ENCODE results near the gene BTK.

BTK gene

DNA sequence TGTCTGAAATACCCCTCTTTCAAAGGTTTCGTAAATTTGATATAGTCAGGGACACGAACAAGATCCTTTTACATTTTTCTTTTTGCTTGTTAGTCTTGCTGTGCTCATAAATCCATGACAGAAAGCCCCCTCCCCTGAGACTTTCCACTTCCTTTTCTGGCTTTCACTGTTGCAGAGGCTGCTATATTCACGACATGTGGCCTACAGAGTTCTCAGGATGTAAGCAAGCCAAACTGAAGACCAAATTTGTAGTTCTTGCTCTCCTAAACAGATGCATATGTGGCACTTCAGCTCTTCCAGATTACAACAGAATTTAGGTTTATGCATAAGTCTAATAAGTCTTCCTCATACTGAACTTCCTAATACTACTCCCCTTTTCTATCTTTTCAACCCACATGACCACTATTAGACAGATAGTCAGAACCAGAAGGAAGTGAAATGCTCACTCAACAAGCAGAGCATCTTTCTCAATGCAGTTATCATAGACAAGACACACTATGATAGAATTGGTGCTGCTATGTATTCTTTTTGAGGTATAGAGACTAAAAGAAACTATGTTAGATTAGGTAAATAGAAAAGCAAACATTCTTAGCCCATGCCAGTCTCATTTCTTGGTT lies 15.0 kb downstream of the BTK start:
- no peaks in the 10 kb centered on the region for H3K4me1 ChIP-seq (ENCODE audit: control insufficient read depth in 2 of 2, insufficient read depth in 2 of 2, low read length in 2 of 2)
- no peak overlapping the region for H3K4me3 ChIP-seq (ENCODE audit: low read length in 2 of 2)
- peaks cover 0 to 5% of the 10 kb centered on the region in 2 donors for H3K27me3 ChIP-seq (ENCODE audit: control insufficient read depth in 2 of 2, insufficient read depth in 2 of 2, low read length in 2 of 2)
- no peak overlapping the region for H3K9ac ChIP-seq (ENCODE audit: low read depth in 1 of 2, low read length in 2 of 2)
- H3K9me3 ChIP-seq (ENCODE audit: control insufficient read depth in 2 of 2, low read length in 2 of 2): no peaks in the 10 kb centered on the region
- H3K36me3 ChIP-seq (ENCODE audit: control insufficient read depth in 2 of 2, insufficient read depth in 2 of 2, low read length in 2 of 2): no peaks in the 10 kb centered on the region
- no peak overlapping the region for H3K27ac ChIP-seq (ENCODE audit: low read depth in 2 of 2, low read length in 2 of 2)

DNA sequence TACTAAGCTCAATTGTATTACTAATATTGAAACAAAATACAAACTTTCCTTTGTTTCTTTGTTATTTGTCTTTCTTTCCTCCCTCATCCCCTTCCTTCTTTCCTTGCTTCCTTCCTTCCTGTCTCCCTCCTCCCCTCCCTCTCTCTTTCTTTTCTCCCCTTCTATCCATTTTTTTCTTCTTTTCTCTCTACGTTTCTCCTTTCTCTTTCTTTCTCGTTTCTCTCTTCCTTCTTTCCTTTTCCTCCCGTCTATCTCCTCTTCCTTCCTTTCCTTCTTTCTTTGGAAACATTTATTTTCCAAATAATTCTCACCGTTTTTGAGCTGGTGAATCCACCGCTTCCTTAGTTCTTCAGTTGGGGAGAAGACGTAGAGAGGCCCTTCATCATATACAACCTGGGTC lies 16.3 kb downstream of the BTK start:
- H3K9me3 ChIP-seq (ENCODE audit: control insufficient read depth in 2 of 2, low read length in 2 of 2): no peaks in the 10 kb centered on the region
- H3K27me3 ChIP-seq (ENCODE audit: control insufficient read depth in 2 of 2, insufficient read depth in 2 of 2, low read length in 2 of 2): peaks cover 0 to 3% of the 10 kb centered on the region in 2 donors
- H3K27ac ChIP-seq (ENCODE audit: low read depth in 2 of 2, low read length in 2 of 2): no peak overlapping the region
- no peak overlapping the region for H3K9ac ChIP-seq (ENCODE audit: low read depth in 1 of 2, low read length in 2 of 2)
- no peak overlapping the region for H3K4me3 ChIP-seq (ENCODE audit: low read length in 2 of 2)
- H3K36me3 ChIP-seq (ENCODE audit: control insufficient read depth in 2 of 2, insufficient read depth in 2 of 2, low read length in 2 of 2): no peaks in the 10 kb centered on the region
- H3K4me1 ChIP-seq (ENCODE audit: control insufficient read depth in 2 of 2, insufficient read depth in 2 of 2, low read length in 2 of 2): no peaks in the 10 kb centered on the region

GRCh38 chrX:101368800-101369199 lies 17.2 kb downstream of the BTK start:
- Histone ChIP-seq H3K27ac (ENCODE audit: low read depth in 2 of 2, low read length in 2 of 2) (no peak overlapping the region), H3K27me3 (ENCODE audit: control insufficient read depth in 2 of 2, insufficient read depth in 2 of 2, low read length in 2 of 2) (peaks cover 0 to 3% of the 10 kb centered on the region in 2 donors), H3K36me3 (ENCODE audit: control insufficient read depth in 2 of 2, insufficient read depth in 2 of 2, low read length in 2 of 2) (no peaks in the 10 kb centered on the region), H3K9ac (ENCODE audit: low read depth in 1 of 2, low read length in 2 of 2) (no peak overlapping the region), H3K9me3 (ENCODE audit: control insufficient read depth in 2 of 2, low read length in 2 of 2) (no peaks in the 10 kb centered on the region), H3K4me1 (ENCODE audit: control insufficient read depth in 2 of 2, insufficient read depth in 2 of 2, low read length in 2 of 2) (no peaks in the 10 kb centered on the region), H3K4me3 (ENCODE audit: low read length in 2 of 2) (no peak overlapping the region)

DNA sequence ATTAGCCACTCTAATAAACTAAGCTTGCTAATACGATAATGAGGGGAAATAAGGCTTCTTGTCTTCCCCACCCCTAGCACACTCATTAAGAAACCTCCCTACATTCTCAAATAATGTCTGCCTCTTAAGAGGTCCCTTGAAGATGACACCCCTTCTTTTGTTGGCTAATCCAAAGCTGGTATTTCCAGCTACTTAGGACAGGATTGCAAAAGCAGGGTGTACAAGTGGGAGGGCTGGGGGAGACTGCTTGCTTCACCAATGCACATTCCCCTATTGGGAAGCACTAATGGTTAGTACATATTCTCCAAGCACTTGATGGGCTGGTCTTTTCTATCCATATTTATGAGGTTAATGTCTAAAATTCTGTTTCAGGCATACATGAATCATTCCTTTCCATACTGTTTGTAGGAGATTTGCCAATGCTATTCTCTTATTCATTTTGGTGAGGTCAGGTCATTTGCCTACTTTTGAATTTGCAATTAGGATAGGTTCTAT lies 20.6 kb downstream of the BTK start:
- Histone ChIP-seq H3K27me3 (ENCODE audit: control insufficient read depth in 2 of 2, insufficient read depth in 2 of 2, low read length in 2 of 2) (peaks cover 0 to 3% of the 10 kb centered on the region in 2 donors), H3K9ac (ENCODE audit: low read depth in 1 of 2, low read length in 2 of 2) (no peak overlapping the region), H3K27ac (ENCODE audit: low read depth in 2 of 2, low read length in 2 of 2) (no peak overlapping the region), H3K4me3 (ENCODE audit: low read length in 2 of 2) (no peak overlapping the region), H3K4me1 (ENCODE audit: control insufficient read depth in 2 of 2, insufficient read depth in 2 of 2, low read length in 2 of 2) (no peaks in the 10 kb centered on the region), H3K9me3 (ENCODE audit: control insufficient read depth in 2 of 2, low read length in 2 of 2) (no peaks in the 10 kb centered on the region), H3K36me3 (ENCODE audit: control insufficient read depth in 2 of 2, insufficient read depth in 2 of 2, low read length in 2 of 2) (no peaks in the 10 kb centered on the region)

GRCh38 chrX:101362757-101363156 lies 23.2 kb downstream of the BTK start:
- no peak overlapping the region for H3K27ac ChIP-seq (ENCODE audit: low read depth in 2 of 2, low read length in 2 of 2)
- no peaks in the 10 kb centered on the region for H3K4me1 ChIP-seq (ENCODE audit: control insufficient read depth in 2 of 2, insufficient read depth in 2 of 2, low read length in 2 of 2)
- H3K4me3 ChIP-seq (ENCODE audit: low read length in 2 of 2): no peak overlapping the region
- no peaks in the 10 kb centered on the region for H3K36me3 ChIP-seq (ENCODE audit: control insufficient read depth in 2 of 2, insufficient read depth in 2 of 2, low read length in 2 of 2)
- H3K27me3 ChIP-seq (ENCODE audit: control insufficient read depth in 2 of 2, insufficient read depth in 2 of 2, low read length in 2 of 2): peaks cover 0 to 3% of the 10 kb centered on the region in 2 donors
- no peak overlapping the region for H3K9ac ChIP-seq (ENCODE audit: low read depth in 1 of 2, low read length in 2 of 2)
- H3K9me3 ChIP-seq (ENCODE audit: control insufficient read depth in 2 of 2, low read length in 2 of 2): no peaks in the 10 kb centered on the region

- no peak overlapping the region for H3K4me3 ChIP-seq (ENCODE audit: low read length in 2 of 2)
- no peak overlapping the region for H3K27ac ChIP-seq (ENCODE audit: low read depth in 2 of 2, low read length in 2 of 2)
- no peaks in the 10 kb centered on the region for H3K4me1 ChIP-seq (ENCODE audit: control insufficient read depth in 2 of 2, insufficient read depth in 2 of 2, low read length in 2 of 2)
- H3K9ac ChIP-seq (ENCODE audit: low read depth in 1 of 2, low read length in 2 of 2): no peak overlapping the region
- H3K36me3 ChIP-seq (ENCODE audit: control insufficient read depth in 2 of 2, insufficient read depth in 2 of 2, low read length in 2 of 2): no peaks in the 10 kb centered on the region
- H3K27me3 ChIP-seq (ENCODE audit: control insufficient read depth in 2 of 2, insufficient read depth in 2 of 2, low read length in 2 of 2): peaks cover 0 to 3% of the 10 kb centered on the region in 2 donors
- no peaks in the 10 kb centered on the region for H3K9me3 ChIP-seq (ENCODE audit: control insufficient read depth in 2 of 2, low read length in 2 of 2)
Measured at GRCh38 chrX:101362116-101362515, 23.9 kb downstream of the BTK start.

DNA sequence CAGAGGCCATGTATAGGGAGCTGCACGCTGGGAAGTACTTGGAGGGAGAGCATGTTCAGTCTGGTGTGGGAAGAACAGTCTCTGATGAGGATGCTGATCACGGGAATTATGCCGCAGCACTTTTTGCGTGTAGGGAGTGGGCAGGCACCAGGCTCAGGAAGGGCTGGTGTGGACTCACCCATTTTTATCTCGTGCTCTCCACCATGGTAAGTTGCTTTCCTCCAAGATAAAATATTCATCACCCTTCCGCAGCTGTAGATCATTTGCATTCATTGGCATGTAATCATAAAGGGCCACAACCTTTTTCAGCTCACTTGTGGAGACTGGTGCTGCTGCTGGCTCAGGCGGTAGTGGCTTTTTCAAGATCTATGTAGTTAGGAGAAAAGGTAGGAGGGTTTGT lies 25.6 kb downstream of the BTK start:
- Histone ChIP-seq H3K4me3 (ENCODE audit: low read length in 2 of 2) (no peak overlapping the region), H3K4me1 (ENCODE audit: control insufficient read depth in 2 of 2, insufficient read depth in 2 of 2, low read length in 2 of 2) (no peaks in the 10 kb centered on the region), H3K36me3 (ENCODE audit: control insufficient read depth in 2 of 2, insufficient read depth in 2 of 2, low read length in 2 of 2) (no peaks in the 10 kb centered on the region), H3K9ac (ENCODE audit: low read depth in 1 of 2, low read length in 2 of 2) (no peak overlapping the region), H3K27ac (ENCODE audit: low read depth in 2 of 2, low read length in 2 of 2) (no peak overlapping the region), H3K27me3 (ENCODE audit: control insufficient read depth in 2 of 2, insufficient read depth in 2 of 2, low read length in 2 of 2) (peaks cover 2 to 3% of the 10 kb centered on the region in 2 donors), H3K9me3 (ENCODE audit: control insufficient read depth in 2 of 2, low read length in 2 of 2) (no peaks in the 10 kb centered on the region)

DNA sequence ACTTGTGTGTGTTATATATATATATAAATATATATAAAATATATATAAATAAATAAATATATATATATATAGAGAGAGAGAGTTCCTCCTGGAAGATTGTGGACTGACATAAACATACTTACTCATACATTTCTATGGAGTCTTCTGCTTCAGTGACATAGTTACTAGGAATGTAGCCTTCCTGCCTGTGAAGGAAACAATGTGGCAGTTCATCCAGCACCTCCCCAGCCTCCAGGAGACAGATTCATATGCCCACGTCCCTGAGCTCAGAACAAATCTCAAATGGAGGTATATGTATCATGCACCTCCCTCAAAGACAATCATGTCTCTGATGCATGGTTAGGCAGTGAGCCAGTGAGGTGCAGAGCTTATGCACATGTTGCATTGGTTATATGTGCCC lies 26.0 kb downstream of the BTK start:
- Histone ChIP-seq H3K4me1 (ENCODE audit: control insufficient read depth in 2 of 2, insufficient read depth in 2 of 2, low read length in 2 of 2) (no peaks in the 10 kb centered on the region), H3K27ac (ENCODE audit: low read depth in 2 of 2, low read length in 2 of 2) (no peak overlapping the region), H3K36me3 (ENCODE audit: control insufficient read depth in 2 of 2, insufficient read depth in 2 of 2, low read length in 2 of 2) (no peaks in the 10 kb centered on the region), H3K27me3 (ENCODE audit: control insufficient read depth in 2 of 2, insufficient read depth in 2 of 2, low read length in 2 of 2) (peaks cover 2 to 3% of the 10 kb centered on the region in 2 donors), H3K4me3 (ENCODE audit: low read length in 2 of 2) (no peak overlapping the region), H3K9me3 (ENCODE audit: control insufficient read depth in 2 of 2, low read length in 2 of 2) (no peaks in the 10 kb centered on the region), H3K9ac (ENCODE audit: low read depth in 1 of 2, low read length in 2 of 2) (no peak overlapping the region)

- H3K4me3 ChIP-seq (ENCODE audit: low read length in 2 of 2): no peak overlapping the region
Measured at GRCh38 chrX:101357166-101357795, 28.7 kb downstream of the BTK start.

GRCh38 chrX:101349193-101349562 lies 36.8 kb downstream of the BTK start:
- no peaks in the 10 kb centered on the region for H3K27me3 ChIP-seq (ENCODE audit: control insufficient read depth in 2 of 2, insufficient read depth in 2 of 2, low read length in 2 of 2)

More at GRCh38 chrX:101357166-101357795, 28.7 kb downstream of the BTK start:
- H3K27me3 ChIP-seq (ENCODE audit: control insufficient read depth in 2 of 2, insufficient read depth in 2 of 2, low read length in 2 of 2): peaks cover 2 to 3% of the 10 kb centered on the region in 2 donors
- no peaks in the 10 kb centered on the region for H3K4me1 ChIP-seq (ENCODE audit: control insufficient read depth in 2 of 2, insufficient read depth in 2 of 2, low read length in 2 of 2)
- no peak overlapping the region for H3K9ac ChIP-seq (ENCODE audit: low read depth in 1 of 2, low read length in 2 of 2)
- no peaks in the 10 kb centered on the region for H3K36me3 ChIP-seq (ENCODE audit: control insufficient read depth in 2 of 2, insufficient read depth in 2 of 2, low read length in 2 of 2)
- no peak overlapping the region for H3K27ac ChIP-seq (ENCODE audit: low read depth in 2 of 2, low read length in 2 of 2)
- H3K9me3 ChIP-seq (ENCODE audit: control insufficient read depth in 2 of 2, low read length in 2 of 2): no peaks in the 10 kb centered on the region

More at GRCh38 chrX:101349193-101349562, 36.8 kb downstream of the BTK start:
- peak overlapping the region in 1 of 2 donors; percentile 75 for H3K9ac ChIP-seq (ENCODE audit: low read depth in 1 of 2, low read length in 2 of 2)
- peak overlapping the region; percentile 81 to 87 for H3K4me3 ChIP-seq (ENCODE audit: low read length in 2 of 2)
- H3K36me3 ChIP-seq (ENCODE audit: control insufficient read depth in 2 of 2, insufficient read depth in 2 of 2, low read length in 2 of 2): no peaks in the 10 kb centered on the region
- H3K4me1 ChIP-seq (ENCODE audit: control insufficient read depth in 2 of 2, insufficient read depth in 2 of 2, low read length in 2 of 2): no peaks in the 10 kb centered on the region
- peak overlapping the region in 1 of 2 donors; percentile 87 for H3K27ac ChIP-seq (ENCODE audit: low read depth in 2 of 2, low read length in 2 of 2)
- no peaks in the 10 kb centered on the region for H3K9me3 ChIP-seq (ENCODE audit: control insufficient read depth in 2 of 2, low read length in 2 of 2)
